Activated T-helper 1 cell treated with Interleukin-2 at 50 U/mL for 16 hours (primary cell): ENCODE results near the gene ABCC6.
"Not testable (repeated sequence)": the region's sequence is repeated elsewhere in the genome, so short reads cannot be mapped to it uniquely, and the experiment has no call there.

Experiments used
- DNase-seq: peaks from one replicate; pipeline ENCODE4 v3.0.0-alpha.2; 2020; ENCODE audit warnings: low read depth

The ABCC6 gene

DNA sequence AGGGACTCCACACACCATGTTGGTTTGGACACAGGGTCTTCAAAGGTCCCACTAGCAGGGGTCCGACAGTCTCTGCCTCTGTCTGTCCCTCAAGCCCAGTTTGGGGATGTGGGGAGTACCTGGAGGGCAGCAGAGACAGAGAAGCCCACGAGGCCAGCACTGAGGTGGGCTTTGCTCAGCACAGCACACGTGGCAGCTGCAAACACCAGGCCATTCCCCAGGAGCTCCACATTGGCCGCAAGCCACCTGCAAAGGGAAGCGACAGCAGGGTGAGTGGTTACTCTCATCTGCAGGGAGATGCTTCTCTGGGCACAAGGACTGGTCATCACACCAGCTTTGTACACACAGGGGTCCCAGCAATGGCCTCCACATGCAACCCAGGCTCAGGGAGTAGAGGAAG lies 62.0 kb downstream of the ABCC6 start:
- no peak for DNase-seq

DNA sequence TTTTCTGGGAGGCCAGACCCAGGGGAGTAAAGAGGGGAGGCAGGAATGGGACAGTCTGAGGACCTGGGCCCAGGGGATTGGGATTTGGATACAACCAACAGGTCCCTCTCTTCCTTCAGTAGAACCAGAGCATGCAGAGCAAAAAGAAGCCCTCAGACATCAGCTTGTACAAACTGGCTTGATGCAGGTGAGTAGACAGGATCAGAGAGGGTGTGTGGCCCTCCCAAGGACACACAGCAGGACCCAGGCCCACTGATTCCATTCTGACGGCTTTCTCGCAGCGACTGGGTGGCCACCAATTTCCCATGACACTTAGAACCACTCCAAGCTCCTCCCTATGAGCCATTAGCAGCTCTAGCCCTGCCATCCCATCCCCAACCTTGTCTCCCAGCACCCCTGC lies 63.6 kb downstream of the ABCC6 start:
- no peak for DNase-seq

DNA sequence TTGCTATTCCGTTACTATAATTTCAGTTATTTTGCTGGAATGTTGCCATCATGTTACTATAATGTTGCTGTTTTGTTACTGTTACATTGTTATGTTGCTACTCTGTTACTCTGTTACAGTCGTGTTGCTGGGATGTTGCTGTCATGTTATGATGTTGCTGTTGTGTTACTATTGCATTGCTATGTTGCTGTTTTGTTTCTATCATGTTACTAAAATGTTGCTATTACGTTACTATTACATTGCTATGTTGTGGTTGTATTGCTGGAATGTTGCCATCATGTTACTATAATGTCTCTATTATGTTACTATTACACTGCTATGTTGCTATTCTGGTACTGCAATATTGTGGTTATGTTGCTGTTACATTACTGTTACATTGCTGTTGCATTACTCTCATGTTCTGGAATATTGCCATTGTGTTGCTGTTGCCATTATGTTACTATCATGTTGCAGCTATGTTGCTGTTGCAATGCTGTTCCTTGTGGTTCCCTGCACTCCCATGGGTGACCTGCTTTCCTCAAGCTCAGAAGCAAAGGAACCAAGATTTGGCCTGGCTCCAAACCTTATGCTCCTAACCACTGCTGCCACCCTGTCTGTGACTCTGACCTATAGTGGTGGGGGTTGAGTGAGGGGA lies 64.4 kb downstream of the ABCC6 start:
- no peak for DNase-seq

DNA sequence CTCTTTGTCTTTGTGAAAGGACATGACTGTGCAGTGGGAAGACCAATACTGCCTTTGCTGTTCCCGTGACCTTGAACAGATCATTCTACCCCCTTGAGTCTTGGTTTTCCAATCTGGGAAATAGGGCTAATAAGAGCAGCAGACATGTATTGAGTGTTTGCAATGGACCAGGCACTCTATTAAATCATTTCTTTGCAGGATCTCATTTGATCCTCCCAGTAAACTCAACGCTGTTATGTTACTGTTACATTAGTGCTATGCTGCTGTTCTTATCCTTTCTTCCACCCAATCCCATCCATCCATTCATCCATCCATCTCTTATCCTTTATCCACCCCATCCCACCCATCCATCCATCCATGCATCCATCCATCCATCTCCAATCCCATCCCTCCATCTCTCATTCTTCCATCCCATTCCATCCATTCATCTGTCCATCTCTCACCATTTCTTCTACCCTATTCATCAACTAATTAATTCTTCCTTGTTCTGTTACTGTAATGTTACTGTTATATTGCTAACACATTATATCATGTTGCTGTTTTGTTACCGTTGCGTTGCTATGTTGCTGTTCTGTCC lies 65.1 kb downstream of the ABCC6 start:
- DNase-seq: no peak

DNA sequence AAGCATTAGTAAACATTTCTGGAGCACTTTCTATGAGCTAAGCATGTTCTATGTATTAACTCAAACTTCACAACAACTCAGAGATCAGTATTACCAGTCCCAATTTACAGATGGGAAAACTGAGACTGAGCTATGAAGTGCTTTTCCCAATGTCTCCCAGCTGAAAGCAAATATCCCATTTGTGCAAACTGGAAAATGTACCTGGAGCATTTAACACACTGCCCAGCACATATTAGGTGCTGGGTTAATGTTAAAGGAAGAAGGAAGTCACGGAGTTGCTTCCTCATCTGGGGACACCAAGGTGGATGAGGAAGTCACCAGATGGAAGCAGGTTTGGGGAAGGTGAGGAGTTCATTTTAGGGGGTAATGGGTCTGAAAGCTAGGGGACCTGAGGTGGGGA lies 66.1 kb downstream of the ABCC6 start:
- DNase-seq: no peak

DNA sequence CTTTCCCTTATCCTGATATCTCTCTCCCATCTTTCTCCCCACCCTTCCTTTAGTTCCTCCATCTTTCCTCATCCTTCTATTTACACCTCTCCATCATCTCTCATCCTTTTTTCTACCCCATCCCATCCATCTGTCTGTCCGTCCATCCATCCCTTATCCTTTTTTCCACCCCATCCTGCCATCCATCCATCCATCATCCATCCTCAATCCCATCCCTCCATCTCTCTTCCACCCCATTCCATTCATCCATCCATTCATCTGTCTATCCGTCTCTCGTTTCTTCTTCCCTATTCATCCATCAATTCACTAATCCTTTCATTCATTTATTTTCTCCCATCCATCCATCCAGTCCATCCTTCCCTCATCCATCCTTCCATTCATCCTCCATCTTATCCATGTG lies 68.1 kb downstream of the ABCC6 start:
- DNase-seq: no peak

DNA sequence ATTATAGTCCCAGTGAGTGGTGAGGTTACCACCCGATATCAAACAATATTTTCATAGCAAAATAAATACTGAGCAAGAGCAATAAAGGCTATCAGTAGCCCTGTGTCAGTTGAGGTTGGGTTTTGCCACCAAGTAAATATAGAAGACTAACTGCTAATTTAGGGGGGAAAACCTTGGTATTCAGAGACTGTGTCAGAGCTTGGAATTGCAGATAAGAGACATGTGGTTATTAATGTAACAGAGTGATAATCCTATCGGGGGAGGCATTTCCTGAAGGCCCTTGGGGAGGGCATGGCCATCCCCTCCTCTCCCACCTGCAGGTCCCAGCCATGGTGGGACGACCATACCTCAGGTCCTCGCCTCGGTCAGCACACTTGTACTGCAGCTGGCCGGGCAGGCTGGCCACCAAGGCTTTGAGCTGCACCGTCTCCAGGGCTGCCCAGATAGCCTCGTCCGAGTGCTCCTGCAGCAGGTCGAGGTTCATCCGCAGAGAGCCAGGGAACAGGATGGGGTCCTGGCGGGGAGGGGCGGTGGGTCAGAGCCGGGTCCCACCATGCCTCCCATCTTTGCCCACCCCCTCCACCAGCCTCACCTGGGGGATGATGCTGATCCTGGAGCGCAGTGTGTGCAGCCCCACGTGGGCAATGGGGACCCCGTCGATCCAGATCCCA lies 68.9 kb downstream of the ABCC6 start:
- no peak for DNase-seq

DNA sequence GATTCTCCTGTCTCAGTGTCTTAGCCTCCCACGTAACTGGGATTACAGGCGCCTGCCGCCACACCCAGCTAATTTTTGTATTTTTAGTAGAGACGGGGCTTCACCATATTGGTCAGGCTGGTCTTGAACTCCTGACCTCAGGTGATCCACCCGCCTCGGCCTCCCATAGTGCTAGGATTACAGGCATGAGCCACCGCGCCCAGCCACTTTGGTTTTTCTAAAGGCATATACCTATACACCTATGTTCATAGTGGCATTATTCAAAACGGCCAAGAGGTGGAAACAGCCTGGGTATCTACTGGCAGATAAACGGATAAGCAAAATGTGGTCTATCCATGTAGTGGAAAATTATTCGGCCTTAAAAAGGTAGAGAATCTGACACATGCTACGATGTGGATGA lies 70.3 kb downstream of the ABCC6 start:
- not testable (repeated sequence) for DNase-seq

DNA sequence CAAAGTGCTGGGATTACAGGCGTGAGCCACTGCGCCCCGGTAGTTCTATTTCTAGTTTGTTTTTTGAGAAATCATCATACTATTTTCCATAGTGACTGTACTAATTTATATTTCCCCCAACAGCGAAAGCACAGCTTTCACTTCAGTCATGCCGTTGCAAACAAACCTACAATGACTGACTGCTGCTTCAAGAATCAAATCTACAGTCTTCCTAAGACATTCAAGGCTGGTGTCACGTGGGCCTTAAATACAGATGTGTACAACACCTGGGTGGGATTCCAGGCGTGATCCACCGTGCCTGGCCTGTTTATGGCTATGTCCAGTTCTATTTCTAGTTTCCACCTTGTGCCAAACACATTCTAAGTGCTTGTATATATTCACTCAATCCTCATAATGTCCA lies 72.0 kb downstream of the ABCC6 start:
- DNase-seq: no peak

DNA sequence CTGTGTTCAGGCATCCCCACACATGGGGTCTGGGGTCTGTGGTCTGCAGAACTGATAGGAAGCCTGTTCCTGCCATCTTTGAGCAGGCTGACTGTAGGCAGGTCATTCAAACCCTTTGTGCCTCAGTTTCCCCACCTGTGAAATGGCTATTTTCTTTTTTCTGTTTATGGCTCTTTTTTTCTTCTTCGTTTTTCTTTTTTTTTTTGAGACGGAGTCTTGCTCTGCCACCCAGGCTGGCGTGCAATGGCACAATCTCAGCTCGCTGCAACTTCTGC lies 72.5 kb downstream of the ABCC6 start:
- DNase-seq: no peak

DNA sequence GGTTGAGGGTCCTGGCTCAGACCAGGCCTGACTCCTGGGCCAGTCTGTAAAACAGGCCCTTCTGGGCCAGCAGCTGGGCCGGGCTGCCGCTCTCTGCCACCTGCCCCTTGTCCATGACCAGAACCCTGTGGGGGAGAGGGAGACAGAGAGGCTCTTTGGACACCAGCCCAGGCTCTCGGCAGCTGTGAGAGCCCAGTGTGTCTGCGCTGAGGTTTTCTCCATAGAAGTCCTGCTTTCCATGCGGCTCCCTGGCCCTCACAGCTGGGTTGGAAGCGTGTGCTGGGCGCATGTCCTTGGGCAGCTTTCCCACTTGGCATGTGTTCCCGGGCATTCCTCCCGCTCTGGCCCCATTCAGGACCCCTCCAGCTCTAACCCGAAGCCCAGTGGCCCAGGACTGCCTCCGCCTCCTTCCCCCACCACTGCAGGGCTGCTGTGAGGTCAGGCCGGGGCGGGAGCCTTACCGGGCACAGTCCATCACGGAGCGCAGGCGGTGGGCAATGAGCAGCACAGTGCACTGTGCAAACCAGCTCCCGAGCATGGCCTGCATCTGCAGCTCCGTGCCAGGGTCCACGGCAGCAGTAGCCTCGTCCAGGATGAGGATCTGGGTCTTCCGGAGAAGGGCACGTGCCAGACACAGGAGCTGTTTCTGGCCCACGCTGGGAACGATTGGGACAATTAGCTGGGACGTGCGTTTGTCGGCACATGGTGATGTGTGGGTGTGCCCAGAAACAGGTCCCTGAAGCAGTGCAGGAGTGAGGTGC lies 73.0 kb downstream of the ABCC6 start:
- no peak for DNase-seq

DNA sequence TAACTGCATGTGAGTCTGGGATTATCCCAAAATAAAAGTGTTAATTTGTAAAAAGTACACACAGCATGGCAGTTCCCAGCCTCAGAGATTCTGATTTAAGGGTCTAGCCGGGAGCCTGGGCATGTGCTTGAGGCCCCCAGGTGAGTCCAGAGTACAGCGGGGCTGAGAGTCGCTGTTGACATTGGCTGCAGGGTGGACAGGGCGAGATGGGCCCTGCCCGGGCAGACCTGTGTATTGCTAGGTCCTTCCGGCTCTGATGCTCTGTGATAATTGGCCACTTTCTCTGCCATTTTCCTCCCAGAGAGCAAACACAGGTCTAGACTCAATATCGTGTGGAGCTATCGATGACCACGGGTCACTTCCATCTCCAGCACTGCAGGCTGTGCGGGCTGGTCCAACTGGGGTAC lies 73.6 kb downstream of the ABCC6 start:
- no peak for DNase-seq

DNA sequence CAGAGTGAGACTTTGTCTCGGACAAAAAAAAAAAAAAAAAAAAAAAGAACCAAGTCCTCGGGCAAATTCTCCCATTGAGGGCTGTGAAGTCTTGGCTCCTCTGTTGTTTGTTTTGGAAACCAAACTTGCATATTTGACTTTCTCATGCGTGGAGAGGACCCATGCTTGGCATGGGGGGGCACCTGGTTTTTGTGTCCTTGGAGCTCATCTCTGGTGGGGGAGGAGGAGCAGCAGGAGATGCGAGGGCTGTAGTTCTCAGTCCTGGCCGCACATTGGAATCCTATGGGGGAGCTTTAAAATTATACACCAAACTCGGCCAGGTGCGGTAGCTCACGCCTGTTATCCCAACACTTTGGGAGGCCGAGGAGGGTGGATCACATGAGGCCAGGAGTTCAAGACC lies 74.5 kb downstream of the ABCC6 start:
- no peak for DNase-seq

DNA sequence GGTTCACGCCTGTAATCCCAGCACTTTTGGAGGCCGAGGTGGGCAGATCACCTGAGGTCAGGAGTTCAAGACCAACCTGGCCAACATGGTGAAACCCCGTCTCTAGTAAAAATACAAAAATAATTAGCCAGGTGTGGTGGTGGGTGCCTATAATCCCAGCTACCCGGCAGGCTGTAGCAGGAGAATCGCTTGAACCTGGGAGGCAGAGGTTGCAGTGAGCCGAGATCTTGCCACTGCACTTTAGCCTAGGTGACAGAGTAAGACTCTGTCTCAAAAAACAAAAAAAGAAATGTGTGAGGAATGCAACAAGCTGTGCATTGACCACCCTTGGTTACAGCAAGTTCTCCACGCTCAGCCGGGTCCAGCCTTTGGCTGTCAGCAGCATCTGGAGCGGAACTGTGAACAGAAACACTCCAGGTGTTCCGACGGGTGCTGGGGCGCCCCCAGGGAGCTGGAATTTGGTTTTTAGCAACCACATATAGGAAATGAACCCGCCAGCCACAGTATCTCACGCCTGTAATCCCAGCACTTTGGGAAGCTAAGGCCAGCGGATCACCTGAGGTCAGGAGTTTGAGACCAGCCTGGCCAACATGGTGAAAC lies 75.2 kb downstream of the ABCC6 start:
- DNase-seq: not testable (repeated sequence)

DNA sequence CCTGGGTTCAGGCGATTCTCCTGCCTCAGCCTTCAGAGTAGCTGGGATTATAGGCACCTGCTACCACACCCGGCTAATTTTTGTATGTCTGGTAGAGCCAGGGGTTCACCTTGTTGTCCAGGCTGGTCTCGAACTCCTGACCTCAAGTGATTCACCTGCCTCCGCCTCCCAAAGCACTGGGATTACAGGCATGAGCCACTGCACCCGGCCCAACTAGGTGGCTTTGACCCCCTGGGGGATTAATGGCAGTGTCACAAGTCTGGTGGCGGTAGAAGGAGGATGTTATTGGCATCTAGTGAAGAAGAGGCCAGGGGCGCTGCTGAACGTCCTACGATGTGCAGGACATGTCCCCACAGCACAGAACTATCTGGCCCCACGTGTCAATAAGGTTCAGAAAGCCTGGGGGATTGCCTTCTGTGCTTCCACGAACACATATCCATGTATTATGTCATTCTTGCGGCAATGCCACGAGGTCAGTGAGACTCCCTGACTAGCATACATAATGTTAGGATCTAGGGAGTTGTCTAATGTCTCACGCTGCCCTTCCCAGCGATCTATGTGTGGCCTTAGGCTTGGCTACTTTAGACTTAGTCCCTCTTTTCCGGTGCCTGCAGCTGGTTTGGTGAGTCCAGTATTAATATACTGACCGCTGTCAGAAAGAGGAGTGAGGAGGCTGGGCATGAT lies 75.8 kb downstream of the ABCC6 start:
- DNase-seq: no peak

DNA sequence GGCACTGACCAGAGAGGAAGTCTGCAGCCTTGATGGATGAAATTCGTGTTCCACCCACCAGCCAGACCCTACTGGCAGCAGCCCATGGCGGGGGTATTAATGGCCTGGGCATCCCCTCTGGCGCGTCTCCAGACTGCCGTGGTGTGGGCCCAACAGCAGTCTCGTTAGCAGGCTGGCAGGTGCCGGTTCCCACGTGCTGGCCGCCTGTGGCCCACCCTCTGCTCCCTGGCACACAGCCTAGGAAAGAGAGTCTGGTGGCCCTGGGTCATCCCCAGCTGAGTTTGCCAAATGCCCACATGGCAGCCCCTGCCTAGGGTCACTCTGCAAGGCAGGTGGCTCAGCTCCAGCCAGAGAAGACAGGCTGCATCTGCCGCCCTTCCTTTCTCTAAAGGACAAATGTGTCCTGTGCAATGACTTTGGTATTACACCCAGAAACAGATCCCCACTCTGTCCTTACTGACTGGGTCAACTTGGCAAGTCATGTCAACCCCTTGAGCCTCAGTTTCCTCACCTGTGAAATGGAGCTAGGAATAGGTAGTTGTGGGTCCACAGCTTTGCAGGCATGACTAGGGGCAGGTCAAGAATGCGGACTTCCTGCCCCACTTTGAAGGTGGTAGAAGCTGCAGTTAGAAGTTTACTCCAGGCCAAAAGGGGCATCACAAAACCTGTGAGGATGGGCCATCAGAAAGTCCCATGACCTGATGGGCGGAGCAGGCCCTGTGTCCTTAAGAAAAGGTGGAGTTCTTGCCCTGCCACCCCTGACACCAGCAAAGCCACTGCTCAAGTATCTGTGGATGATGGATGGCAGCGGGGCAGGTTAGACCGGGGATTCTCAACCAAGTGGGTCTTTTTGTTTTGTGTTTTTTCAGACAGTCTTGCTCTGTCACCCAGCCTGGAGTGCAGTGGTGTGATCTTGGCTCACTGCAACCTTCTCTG lies 76.6 kb downstream of the ABCC6 start:
- no peak for DNase-seq

DNA sequence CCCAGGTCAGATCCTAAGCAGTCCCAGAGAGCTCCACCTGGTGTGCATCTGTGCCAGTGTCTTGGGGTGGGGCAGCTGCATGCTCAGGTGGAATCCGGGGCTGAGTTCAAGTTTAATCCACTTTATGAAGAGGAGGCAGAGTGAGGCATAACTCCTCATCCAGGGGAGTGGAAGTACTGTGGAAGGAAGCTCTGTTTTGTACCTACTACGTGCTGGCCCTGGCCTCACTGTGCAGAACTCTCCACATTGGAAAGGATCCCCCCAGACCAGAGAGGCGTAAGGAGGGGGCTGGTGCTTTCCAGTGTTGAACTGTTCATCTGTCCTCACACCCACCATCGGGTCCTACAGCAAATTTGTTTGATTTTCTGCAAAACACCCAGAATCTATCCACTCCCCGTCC lies 78.0 kb downstream of the ABCC6 start:
- DNase-seq: no peak

DNA sequence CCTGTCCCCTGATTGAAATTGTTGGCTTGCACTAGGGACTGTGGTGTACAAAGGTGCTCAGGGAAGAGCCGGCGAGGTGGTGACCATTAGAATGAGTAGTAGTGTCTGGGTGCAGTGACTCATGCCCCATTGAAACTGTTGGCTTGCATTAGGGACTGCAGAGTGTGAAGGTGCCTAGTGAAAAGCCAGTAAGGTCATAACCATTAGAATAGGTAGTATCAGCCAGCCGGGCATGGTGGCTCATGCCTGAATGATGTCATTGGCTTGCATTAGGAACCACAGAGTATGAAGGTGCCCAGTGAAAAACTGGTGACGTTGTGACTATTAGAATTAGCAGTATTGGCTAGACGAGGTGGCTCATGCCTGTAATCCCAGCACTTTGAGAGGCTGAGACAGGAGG lies 78.9 kb downstream of the ABCC6 start:
- DNase-seq: no peak

DNA sequence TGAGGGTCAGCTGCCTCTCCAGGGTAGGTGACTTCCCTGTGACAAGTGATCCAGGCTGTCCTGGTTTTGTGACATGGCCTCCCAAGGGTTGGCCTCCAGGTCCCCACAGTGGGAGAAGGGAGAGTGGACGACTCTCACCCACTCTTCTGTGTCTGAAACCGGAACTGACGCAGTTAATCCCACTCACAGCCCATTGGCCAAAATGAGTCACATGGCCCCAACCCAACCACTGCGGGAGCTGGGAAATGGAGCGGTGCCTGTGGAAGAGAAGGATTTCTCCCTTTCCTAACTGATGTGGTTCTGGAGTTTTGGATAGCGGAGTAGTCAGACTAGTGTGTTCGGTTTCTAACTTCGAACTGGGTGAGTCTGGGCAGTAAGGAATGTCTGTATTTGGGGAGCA lies 79.4 kb downstream of the ABCC6 start:
- no peak for DNase-seq

DNA sequence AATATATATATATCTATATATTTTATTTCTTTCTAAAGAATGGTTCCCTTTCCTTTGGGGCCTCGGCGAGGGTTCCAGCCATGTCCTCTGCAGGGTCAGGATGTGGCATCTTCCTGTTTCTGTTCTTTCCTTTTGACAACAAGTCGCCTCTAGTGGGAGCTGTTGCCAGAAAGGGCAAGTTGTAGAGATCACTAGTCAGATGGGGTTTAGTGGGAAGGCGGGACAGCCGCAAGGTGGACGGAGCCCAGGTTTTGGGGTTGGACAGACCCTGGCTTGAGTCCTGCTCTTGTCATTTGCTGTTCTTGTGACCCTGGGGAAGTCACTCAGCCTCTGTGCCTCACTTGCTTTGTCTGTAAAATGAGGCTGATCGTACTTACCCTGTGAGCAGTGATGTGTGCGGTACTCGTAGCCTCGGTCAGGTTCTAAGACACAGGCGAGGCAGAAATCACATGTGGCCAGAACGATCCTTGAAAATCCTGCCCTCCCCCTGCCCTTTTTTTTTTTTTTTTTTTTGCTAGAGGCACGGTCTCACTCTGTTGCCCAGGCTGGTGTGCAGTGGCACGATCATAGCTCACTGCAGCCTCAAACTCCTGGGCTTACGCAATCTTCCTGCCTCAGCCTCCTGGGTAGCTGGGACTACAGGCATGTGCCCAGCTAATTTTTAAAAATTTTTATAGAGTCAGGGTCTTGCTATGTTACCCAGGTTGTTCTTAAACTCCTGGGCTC lies 80.1 kb downstream of the ABCC6 start:
- DNase-seq: no peak
